IMR-90 (cell line): ENCODE data around the gene SYNGR1. TPM values are rescaled to one million over a fixed set of nuclear protein-coding genes. Genes with fewer than 3 reads are reported as not detected.

ENCODE experiments used
- ATAC-seq: fragments of 200-7000 bp; cut with Tn5 transposase; 2 replicates; pipeline ENCODE4 v1.9.1; 2020; ENCODE audit warnings: low read depth, mild to moderate bottlenecking, moderate library complexity
- BruUV-seq: library from RNA; stranded (reverse); fragments of 400-500 nt; replicated peaks from 2 replicates; lab custom pipeline; 2021; lab: Mats Ljungman, UMichigan
- CTCF ChIA-PET: fragments of 300-600 bp; formaldehyde crosslinking; extraction: SDS; loops from one replicate; lab custom pipeline; 2021; ENCODE audit warnings: antibody characterized with exemption; lab: Yijun Ruan, JAX
- POLR2A ChIA-PET: fragments of 300-600 bp; sonication (Branson Sonifier 250); formaldehyde crosslinking; loops from one replicate; lab custom pipeline; 2022; ENCODE audit warnings: antibody characterized with exemption; ENCODE audit not compliant: unreplicated experiment; lab: Charles Lee
- DNase-seq: peaks from one replicate; pipeline ENCODE4 v3.0.0; 2013
- H2AFZ ChIP-seq: replicated peaks from 2 replicates; pipeline ENCODE3; 2013; ENCODE audit warnings: low read length, mild to moderate bottlenecking; ENCODE audit not compliant: poor library complexity
- H2AK5ac ChIP-seq: 2 replicates; pipeline ENCODE4 v1.6.1; 2013; ENCODE audit warnings: low read depth, low read length, inconsistent platforms
- H2AK9ac ChIP-seq: replicated peaks from 2 replicates; pipeline ENCODE3; 2013; ENCODE audit warnings: mild to moderate bottlenecking, low read depth, low read length, moderate library complexity; ENCODE audit not compliant: poor library complexity
- H2BK120ac ChIP-seq: 2 replicates; pipeline ENCODE4 v1.6.1; 2013; ENCODE audit warnings: low read depth, low read length, inconsistent platforms
- H2BK15ac ChIP-seq: 3 replicates; pipeline ENCODE4 v1.6.1; 2013; ENCODE audit warnings: low read depth, low read length, inconsistent platforms
- H2BK20ac ChIP-seq: 2 replicates; pipeline ENCODE4 v1.6.1; 2013; ENCODE audit warnings: low read depth, mild to moderate bottlenecking, inconsistent platforms, low read length, moderate library complexity
- H2BK5ac ChIP-seq: 2 replicates; pipeline ENCODE4 v1.6.1; 2013; ENCODE audit warnings: mild to moderate bottlenecking, low read depth, low read length, inconsistent platforms; ENCODE audit not compliant: poor library complexity, severe bottlenecking
- H3K14ac ChIP-seq: replicated peaks from 2 replicates; pipeline ENCODE4 v1.6.1; 2013; ENCODE audit warnings: low read depth, low read length, inconsistent platforms
- H3K18ac ChIP-seq: 2 replicates; pipeline ENCODE4 v1.6.1; 2013; ENCODE audit warnings: low read depth, low read length, control low read depth
- H3K23ac ChIP-seq: 2 replicates; pipeline ENCODE4 v1.6.1; 2013; ENCODE audit warnings: low read depth, low read length, inconsistent platforms
- H3K27ac ChIP-seq: 2 replicates; pipeline ENCODE4 v1.5.1; 2013; ENCODE audit warnings: mild to moderate bottlenecking, control low read depth, low read length; ENCODE audit not compliant: insufficient read depth
- H3K27me3 ChIP-seq: 2 replicates; pipeline ENCODE4 v1.6.1; 2013; ENCODE audit warnings: low read length; ENCODE audit not compliant: control insufficient read depth, insufficient read depth
- H3K36me3 ChIP-seq: 2 replicates; pipeline ENCODE4 v1.6.1; 2013; ENCODE audit warnings: low read length, mixed read lengths; ENCODE audit not compliant: control insufficient read depth, insufficient read depth
- H3K4ac ChIP-seq: 2 replicates; pipeline ENCODE4 v1.6.1; 2013; ENCODE audit warnings: low read depth, low read length, inconsistent platforms
- H3K4me1 ChIP-seq: 2 replicates; pipeline ENCODE4 v1.6.1; 2013; ENCODE audit warnings: low read length, mixed read lengths; ENCODE audit not compliant: control insufficient read depth, insufficient read depth
- H3K4me2 ChIP-seq: 2 replicates; pipeline ENCODE4 v1.6.1; 2013; ENCODE audit warnings: low read depth, mild to moderate bottlenecking, control low read depth, low read length, moderate library complexity
- H3K4me3 ChIP-seq: 2 replicates; pipeline ENCODE4 v1.5.1; 2013; ENCODE audit warnings: low read depth, mild to moderate bottlenecking, control low read depth, low read length, moderate library complexity; ENCODE audit not compliant: insufficient read depth
- H3K56ac ChIP-seq: 2 replicates; pipeline ENCODE4 v1.6.1; 2013; ENCODE audit warnings: low read length, inconsistent platforms; ENCODE audit not compliant: insufficient read depth; ENCODE audit errors: extremely low read depth
- H3K79me1 ChIP-seq, 2 experiments: 2 replicates each; pipeline ENCODE4 v1.6.1; 2013; ENCODE audit warnings: low read length in 2 of 2, inconsistent platforms in 1 of 2, low read depth in 1 of 2
- H3K9ac ChIP-seq: 2 replicates; pipeline ENCODE4 v1.6.1; 2013; ENCODE audit warnings: low read depth, low read length, control low read depth
- H3K9me1 ChIP-seq: 2 replicates; pipeline ENCODE4 v1.6.1; 2013; ENCODE audit warnings: low read length, inconsistent platforms; ENCODE audit not compliant: insufficient read depth
- H3K9me3 ChIP-seq: 2 replicates; pipeline ENCODE4 v1.6.1; 2013; ENCODE audit warnings: low read length; ENCODE audit not compliant: control insufficient read depth, insufficient read depth
- H4K20me1 ChIP-seq: 2 replicates; pipeline ENCODE4 v1.6.1; 2013; ENCODE audit warnings: low read length, inconsistent platforms; ENCODE audit not compliant: insufficient read depth
- H4K5ac ChIP-seq: 2 replicates; pipeline ENCODE4 v1.6.1; 2013; ENCODE audit warnings: mild to moderate bottlenecking, low read depth, low read length, control low read depth
- H4K8ac ChIP-seq, 2 experiments: 2 replicates each; pipeline ENCODE4 v1.6.1; 2013; ENCODE audit warnings: low read depth in 2 of 2, low read length in 2 of 2, control low read depth in 1 of 2, inconsistent platforms in 1 of 2
- H4K91ac ChIP-seq: 2 replicates; pipeline ENCODE4 v1.6.1; 2013; ENCODE audit warnings: low read depth, low read length, inconsistent platforms; ENCODE audit not compliant: insufficient read depth
- BHLHE40 ChIP-seq: fragments of 150-350 bp; IDR thresholded peaks from 2 replicates; pipeline ENCODE4 v1.6.1; 2016; ENCODE audit warnings: mild to moderate bottlenecking, low read depth, low read length
- CEBPB ChIP-seq: IDR thresholded peaks from 2 replicates; pipeline ENCODE4 v1.6.1; 2012; ENCODE audit warnings: low read depth, low read length, improper control_type of control experiment
- CHD1 ChIP-seq: IDR thresholded peaks from 2 replicates; pipeline ENCODE4 v1.6.1; 2012; ENCODE audit warnings: low read depth, low read length, improper control_type of control experiment
- CTCF ChIP-seq: conservative IDR thresholded peaks from 2 replicates; pipeline ENCODE4 v1.5.1; 2012; ENCODE audit warnings: mild to moderate bottlenecking, low read depth, low read length, improper control_type of control experiment
- ELK1 ChIP-seq: fragments of 150-350 bp; IDR thresholded peaks from 2 replicates; pipeline ENCODE4 v1.6.1; 2016; ENCODE audit warnings: low read depth, mild to moderate bottlenecking, low read length, moderate library complexity, borderline replicate concordance
- FOS ChIP-seq: fragments of 150-350 bp; IDR thresholded peaks from 2 replicates; pipeline ENCODE4 v1.6.1; 2016; ENCODE audit warnings: low read depth, low read length
- MAFK ChIP-seq: IDR thresholded peaks from 2 replicates; pipeline ENCODE4 v1.6.1; 2012; ENCODE audit warnings: low read depth, low read length, improper control_type of control experiment
- MAZ ChIP-seq: IDR thresholded peaks from 2 replicates; pipeline ENCODE4 v1.6.1; 2012; ENCODE audit warnings: low read depth, mild to moderate bottlenecking, low read length, improper control_type of control experiment, moderate library complexity, borderline replicate concordance
- MXI1 ChIP-seq: IDR thresholded peaks from 2 replicates; pipeline ENCODE4 v1.6.1; 2012; ENCODE audit warnings: low read depth, mild to moderate bottlenecking, low read length, moderate library complexity, borderline replicate concordance
- NFE2L2 ChIP-seq: fragments of 150-350 bp; IDR thresholded peaks from 2 replicates; pipeline ENCODE4 v1.6.1; 2016; ENCODE audit warnings: low read depth, mild to moderate bottlenecking, low read length
- POLR2A ChIP-seq: IDR thresholded peaks from 2 replicates; pipeline ENCODE4 v1.6.1; 2012; ENCODE audit warnings: mild to moderate bottlenecking, low read depth, low read length
- RAD21 ChIP-seq: IDR thresholded peaks from 2 replicates; pipeline ENCODE4 v1.6.1; 2012; ENCODE audit warnings: low read length, improper control_type of control experiment
- RCOR1 ChIP-seq: IDR thresholded peaks from 2 replicates; pipeline ENCODE4 v1.6.1; 2012; ENCODE audit warnings: mild to moderate bottlenecking, low read length, improper control_type of control experiment; ENCODE audit not compliant: insufficient replicate concordance
- RFX5 ChIP-seq: IDR thresholded peaks from 2 replicates; pipeline ENCODE4 v1.8.0; 2012; ENCODE audit warnings: low read depth, mild to moderate bottlenecking, low read length, moderate library complexity
- SMC3 ChIP-seq: fragments of 150-350 bp; IDR thresholded peaks from 2 replicates; pipeline ENCODE4 v1.6.1; 2016; ENCODE audit warnings: low read depth, mild to moderate bottlenecking, antibody characterized with exemption, low read length, moderate library complexity
- WGBS, 2 experiments: methylation state at CpG; one replicate each; pipeline versions ENCODE4 v1.1.5 to v1.1.7; 2013; ENCODE audit warnings: missing lambda C conversion rate in 2 of 2; ENCODE audit not compliant: insufficient read length in 1 of 2; ENCODE audit errors: extremely low coverage in 2 of 2; 5-methylcytosine and 5-hydroxymethylcytosine counted together
- dilution Hi-C: fragments of 300-500 bp; cut with HindIII; formaldehyde crosslinking; loops from one replicate; pipeline ENCODE4 v1.14.3; 2018; ENCODE audit warnings: low sequenced_read_pairs; ENCODE audit not compliant: unreplicated experiment
- in situ Hi-C: fragments of 300-500 bp; cut with MboI; formaldehyde crosslinking; loops from 3 replicates; pipeline ENCODE4 v1.14.3; 2019; ENCODE audit warnings: low sequenced_read_pairs, inconsistent platforms, mixed read lengths
- intact Hi-C: fragments of 100-400 bp; cut with micrococcal nuclease; formaldehyde crosslinking; loops from 2 replicates; pipeline ENCODE4 v1.10.0; 2022
- polyA plus RNA-seq, 3 experiments: library from polyadenylated mRNA; depleted of rRNA; stranded (reverse); fragments of >200 nt; gene quantifications; 2 replicates each; pipeline ENCODE4 v1.2.3, GENCODE V29; 2012; ENCODE audit warnings: low replicate concordance in 1 of 3
- total RNA-seq: library from RNA; depleted of rRNA; stranded (reverse); fragments of >200 nt; gene quantifications from 2 replicates; pipeline ENCODE4 v1.2.3, GENCODE V29; 2012

SYNGR1 gene
- total and polyA plus RNA-seq, 2 of the 4 experiments (the other 2 are of a cell fraction), result 6.3 to 81.5 TPM

GRCh38 chr22:39429916-39430575 is 80.3 kb downstream of the SYNGR1 start:
- H2BK120ac ChIP-seq, result no peak overlapping the region
- H3K14ac ChIP-seq, result no peak overlapping the region
- ATAC-seq (no peak), DNase-seq (no peak)
- no peak overlapping the region for H4K8ac ChIP-seq
- H3K36me3 ChIP-seq, result peaks cover 57% of the 10 kb centered on the region
- no peak overlapping the region for H4K5ac ChIP-seq
- H2BK15ac ChIP-seq, result no peak overlapping the region
- H3K4me1 ChIP-seq, result peaks cover 4% of the 10 kb centered on the region; the same call in 1 of the 2 replicates
- no peaks in the 10 kb centered on the region; the same call in none of the 2 replicates for H4K20me1 ChIP-seq
- no peaks in the 10 kb centered on the region for H3K9me3 ChIP-seq
- WGBS, 2 experiments, result 89% methylated on average over 16 of the region's 27 CpGs; no CpG with 5 or more reads in 1 of the 2 experiments
- H2AK9ac ChIP-seq, result no peak overlapping the region
- H3K9ac ChIP-seq, result no peak overlapping the region
- ChIA-PET CTCF (interaction anchor here (0.6 kb wide), 1 partner anchor 28 kb away, joined by 3 read pairs; no protein-coding TSS in a partner anchor), POLR2A (no interaction called here)
- no peak overlapping the region for H3K23ac ChIP-seq
- H3K4me2 ChIP-seq, result no peak overlapping the region
- no peaks in the 10 kb centered on the region for H3K79me1 ChIP-seq
- H2BK20ac ChIP-seq, result no peak overlapping the region
- dilution Hi-C loops (no loop called here), in situ Hi-C loops (no loop called here), intact Hi-C loops (loop anchor here (10.0 kb wide), 1 partner anchor 65 kb away; no protein-coding TSS in a partner anchor)
- no peak overlapping the region for H2AK5ac ChIP-seq
- H3K4me3 ChIP-seq, result no peak overlapping the region
- H4K91ac ChIP-seq, result no peak overlapping the region
- no peaks in the 10 kb centered on the region for H3K27me3 ChIP-seq
- no peak overlapping the region for H3K27ac ChIP-seq
- no peak overlapping the region for H3K18ac ChIP-seq
- no peak overlapping the region for H2BK5ac ChIP-seq
- H2AFZ ChIP-seq, result no peak overlapping the region
- no peak overlapping the region for H3K4ac ChIP-seq
- BruUV-seq, result no TSS peak
- H3K9me1 ChIP-seq, result 0 out of 2 replicates have a peak, but pooled peaks cover 8% of the 10 kb centered on the region
- no peak overlapping the region for H3K56ac ChIP-seq
- TF ChIP-seq CHD1, result no peak
- no peak for TF ChIP-seq CTCF
- TF ChIP-seq ELK1, result no peak
- no peak for TF ChIP-seq MXI1
- no peak for TF ChIP-seq RAD21
- TF ChIP-seq MAFK, result no peak
- TF ChIP-seq BHLHE40, result no peak
- no peak for TF ChIP-seq MAZ
- no peak for TF ChIP-seq SMC3
- TF ChIP-seq POLR2A, result no peak
- no peak for TF ChIP-seq CEBPB
- TF ChIP-seq FOS, result no peak
- no peak for TF ChIP-seq RCOR1
- TF ChIP-seq NFE2L2, result no peak
- no peak for TF ChIP-seq RFX5
